Muscle of leg (tissue), 11 donors: ENCODE results near the gene ARHGAP42. TPM values are rescaled to one million over a fixed set of nuclear protein-coding genes. Genes with fewer than 3 reads are reported as not detected.
A peak's percentile ranks its signal among the peaks of the same experiment; 100 is the strongest.

Experiments
- DNase-seq: peaks from one replicate; pipeline ENCODE4 v3.0.0; 2013
- H3K27ac ChIP-seq: one replicate; pipeline ENCODE4 v1.5.1; 2013; ENCODE audit warnings: mild to moderate bottlenecking, low read length, control low read depth
- H3K27me3 ChIP-seq: one replicate; pipeline ENCODE4 v1.6.1; 2013; ENCODE audit warnings: low read length; ENCODE audit not compliant: control insufficient read depth, insufficient read depth
- H3K36me3 ChIP-seq: one replicate; pipeline ENCODE4 v1.6.1; 2013; ENCODE audit warnings: low read length; ENCODE audit not compliant: control insufficient read depth, insufficient read depth
- H3K4me1 ChIP-seq: one replicate; pipeline ENCODE4 v1.6.1; 2013; ENCODE audit warnings: low read length; ENCODE audit not compliant: control insufficient read depth, insufficient read depth
- H3K4me3 ChIP-seq: one replicate; pipeline ENCODE4 v1.5.1; 2013; ENCODE audit warnings: low read length, control low read depth
- H3K9me3 ChIP-seq: replicated peaks from 2 replicates; pipeline ENCODE4 v1.6.1; 2013; ENCODE audit warnings: low read depth, low read length; ENCODE audit not compliant: control insufficient read depth
- WGBS: methylation state at CpG from one replicate; pipeline ENCODE4 v1.1.5; 2013; ENCODE audit warnings: missing lambda C conversion rate; ENCODE audit not compliant: insufficient coverage; 5-methylcytosine and 5-hydroxymethylcytosine counted together
- polyA plus RNA-seq, 8 donors: library from polyadenylated mRNA; unstranded; fragments of 120-200 nt; gene quantifications; one replicate each; pipeline versions ENCODE4 v1.2.1 to v1.2.3, GENCODE V29; 2013; ENCODE audit warnings: inconsistent platforms in 1 of 8, low replicate concordance in 1 of 8; ENCODE audit not compliant: insufficient read length in 8 of 8, insufficient read depth in 1 of 8
- total RNA-seq: library from RNA; stranded (reverse); fragments of 120-200 nt; gene quantifications from one replicate; pipeline ENCODE4 v1.2.4, GENCODE V29; 2013

ARHGAP42 gene
- total and polyA plus RNA-seq, 9 donors = 17.8 to 29.6 (median 24.4) TPM

DNA sequence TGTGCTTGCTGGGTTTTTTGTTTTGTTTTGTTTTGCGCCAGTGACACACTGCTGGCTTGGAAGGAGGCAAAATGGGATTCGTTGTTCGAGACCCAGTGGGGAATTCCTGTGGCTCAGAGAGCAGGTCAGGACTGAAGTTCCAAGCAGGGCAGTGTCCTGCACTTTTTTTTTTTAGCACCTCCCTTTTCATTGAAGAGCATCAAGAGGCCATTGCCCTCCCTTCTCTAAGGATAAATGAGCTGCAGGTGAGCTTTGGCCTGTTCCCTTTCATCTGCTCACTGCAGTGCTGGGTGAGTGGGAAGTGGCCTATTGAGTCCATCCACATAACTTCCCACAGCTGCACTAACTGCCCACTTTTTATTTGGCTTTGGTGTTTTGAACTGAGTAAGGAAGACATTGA is 87.8 kb downstream of the ARHGAP42 start:
- Histone ChIP-seq H3K4me3 (no peak overlapping the region), H3K9me3 (no peaks in the 10 kb centered on the region), H3K4me1 (no peaks in the 10 kb centered on the region), H3K27ac (no peak overlapping the region), H3K36me3 (peaks cover 14% of the 10 kb centered on the region), H3K27me3 (no peaks in the 10 kb centered on the region)
- WGBS = 94% methylated on average over 3 of the region's 3 CpGs
- no peak for DNase-seq

- H3K36me3 ChIP-seq = peaks cover 14% of the 10 kb centered on the region
- no peaks in the 10 kb centered on the region for H3K9me3 ChIP-seq
- H3K27me3 ChIP-seq = no peaks in the 10 kb centered on the region
- H3K4me1 ChIP-seq = no peaks in the 10 kb centered on the region
- 87% methylated on average over 6 of the region's 6 CpGs for WGBS
- no peak overlapping the region for H3K4me3 ChIP-seq
- no peak for DNase-seq
- H3K27ac ChIP-seq = no peak overlapping the region
These were observed 89.3 kb downstream of the ARHGAP42 start for GRCh38 chr11:100776212-100776896.

- Histone ChIP-seq H3K9me3 (no peaks in the 10 kb centered on the region), H3K27ac (no peak overlapping the region), H3K27me3 (no peaks in the 10 kb centered on the region), H3K36me3 (peaks cover 14% of the 10 kb centered on the region), H3K4me1 (no peaks in the 10 kb centered on the region), H3K4me3 (no peak overlapping the region)
- DNase-seq = no peak
These were observed 90.0 kb downstream of the ARHGAP42 start for GRCh38 chr11:100777103-100777502.

- H3K4me3 ChIP-seq = no peak overlapping the region
- H3K27ac ChIP-seq = no peak overlapping the region
- WGBS = no CpG with 5 or more reads among the region's 2 CpGs
- peaks cover 10% of the 10 kb centered on the region for H3K36me3 ChIP-seq
- H3K9me3 ChIP-seq = no peaks in the 10 kb centered on the region
- no peaks in the 10 kb centered on the region for H3K4me1 ChIP-seq
- no peak for DNase-seq
- H3K27me3 ChIP-seq = no peaks in the 10 kb centered on the region
These were observed 90.6 kb downstream of the ARHGAP42 start for GRCh38 chr11:100777736-100778135.

DNA sequence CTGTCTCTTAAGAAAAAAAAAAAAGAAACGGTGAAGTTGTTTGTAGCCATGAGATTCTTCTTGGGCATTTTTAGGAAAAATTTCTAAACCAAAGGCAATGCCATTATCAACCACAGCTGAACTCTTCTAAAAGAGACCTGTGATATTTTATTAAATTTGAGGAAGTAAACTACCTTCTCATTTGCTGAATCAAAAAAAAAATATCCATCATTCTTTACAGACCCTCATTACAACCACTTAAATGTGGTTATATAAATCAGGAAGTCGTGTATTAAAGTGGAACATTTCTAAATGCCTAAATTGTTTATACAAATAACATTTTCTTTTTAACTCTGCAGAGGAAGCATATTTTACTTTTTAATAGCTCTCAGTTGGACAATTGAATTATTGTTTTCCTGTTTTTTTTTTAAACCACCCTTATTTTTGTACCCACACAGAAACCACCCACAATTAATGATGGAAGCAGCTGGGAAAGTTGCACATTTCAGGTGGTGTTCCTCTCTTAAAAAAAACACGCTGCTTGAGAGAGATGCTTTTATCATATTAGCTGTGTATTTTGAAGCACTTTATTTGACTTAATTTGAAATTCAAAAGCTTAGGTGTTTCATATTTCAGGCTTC is 91.2 kb downstream of the ARHGAP42 start:
- Histone ChIP-seq H3K9me3 (no peaks in the 10 kb centered on the region), H3K4me1 (no peaks in the 10 kb centered on the region), H3K4me3 (no peak overlapping the region), H3K36me3 (peaks cover 10% of the 10 kb centered on the region), H3K27me3 (no peaks in the 10 kb centered on the region), H3K27ac (no peak overlapping the region)
- no peak for DNase-seq
- no CpG with 5 or more reads among the region's 3 CpGs for WGBS

GRCh38 chr11:100780470-100780869 is 93.4 kb downstream of the ARHGAP42 start:
- Histone ChIP-seq H3K27me3 (no peaks in the 10 kb centered on the region), H3K4me3 (no peak overlapping the region), H3K4me1 (no peaks in the 10 kb centered on the region), H3K36me3 (no peaks in the 10 kb centered on the region), H3K9me3 (no peaks in the 10 kb centered on the region), H3K27ac (no peak overlapping the region)
- DNase-seq = no peak
- WGBS = 96% methylated on average over 5 of the region's 8 CpGs

GRCh38 chr11:100785148-100785983 is 98.3 kb downstream of the ARHGAP42 start:
- Histone ChIP-seq H3K27ac (no peak overlapping the region), H3K9me3 (no peaks in the 10 kb centered on the region), H3K36me3 (no peaks in the 10 kb centered on the region), H3K4me1 (peaks cover 3% of the 10 kb centered on the region), H3K4me3 (no peak overlapping the region), H3K27me3 (no peaks in the 10 kb centered on the region)
- WGBS = 84% methylated on average over 5 of the region's 5 CpGs
- DNase-seq = no peak

- Histone ChIP-seq H3K27ac (no peak overlapping the region), H3K36me3 (no peaks in the 10 kb centered on the region), H3K9me3 (no peaks in the 10 kb centered on the region), H3K27me3 (no peaks in the 10 kb centered on the region), H3K4me1 (peaks cover 5% of the 10 kb centered on the region), H3K4me3 (no peak overlapping the region)
- WGBS = no CpG with 5 or more reads among the region's 1 CpG
- no peak for DNase-seq
These were observed 101.6 kb downstream of the ARHGAP42 start for GRCh38 chr11:100788561-100789295.

DNA sequence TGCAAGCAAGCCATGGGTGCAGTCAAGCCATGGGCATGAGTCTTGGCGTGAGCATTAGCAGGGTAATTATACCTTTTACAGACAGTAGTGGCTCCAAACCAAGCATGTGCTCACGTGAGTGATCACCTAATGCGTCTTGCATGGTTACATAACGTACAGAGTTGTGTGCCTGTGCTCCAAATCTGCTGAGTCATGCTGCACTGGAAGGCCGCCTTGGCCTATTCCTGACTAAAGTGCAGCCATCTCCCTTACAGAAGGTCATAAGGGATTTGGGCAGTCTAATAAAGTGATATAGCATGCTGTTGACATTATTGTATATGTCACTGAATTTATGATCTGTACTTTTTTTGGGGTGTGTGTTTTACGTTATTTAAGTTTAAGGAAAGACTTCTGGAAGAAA is 102.4 kb downstream of the ARHGAP42 start:
- 72% methylated on average over 3 of the region's 6 CpGs for WGBS
- Histone ChIP-seq H3K27me3 (no peaks in the 10 kb centered on the region), H3K9me3 (no peaks in the 10 kb centered on the region), H3K4me1 (peaks cover 5% of the 10 kb centered on the region), H3K36me3 (no peaks in the 10 kb centered on the region), H3K4me3 (no peak overlapping the region), H3K27ac (no peak overlapping the region)
- peak; percentile 67 for DNase-seq

- peaks cover 5% of the 10 kb centered on the region for H3K4me1 ChIP-seq
These were observed 103.0 kb downstream of the ARHGAP42 start for GRCh38 chr11:100790073-100790472.

More at GRCh38 chr11:100790073-100790472, 103.0 kb downstream of the ARHGAP42 start:
- Histone ChIP-seq H3K36me3 (no peaks in the 10 kb centered on the region), H3K27me3 (no peaks in the 10 kb centered on the region), H3K9me3 (no peaks in the 10 kb centered on the region), H3K27ac (no peak overlapping the region), H3K4me3 (no peak overlapping the region)
- WGBS = no CpG with 5 or more reads among the region's 2 CpGs
- no peak for DNase-seq
